GM12878 (cell line): ENCODE results near the gene CYSLTR1.

Source experiments
- ATF2 ChIP-seq: IDR thresholded peaks from 2 replicates; pipeline ENCODE4 v1.6.1; 2012; ENCODE audit warnings: low read length, inconsistent platforms
- CTCF ChIP-seq, 3 experiments: IDR thresholded peaks in 2 of 3; conservative IDR thresholded peaks in 1 of 3; 2 replicates each; pipeline ENCODE4 v1.5.1; 2011; ENCODE audit warnings: low read depth in 3 of 3, low read length in 3 of 3, mild to moderate bottlenecking in 3 of 3, control low read depth in 2 of 3, moderate library complexity in 2 of 3, inconsistent platforms in 1 of 3, mixed read lengths in 1 of 3; ENCODE audit not compliant: control insufficient read depth in 2 of 3, insufficient read depth in 1 of 3; ENCODE audit errors: extremely low read depth in 1 of 3
- E2F4 ChIP-seq: IDR thresholded peaks from 2 replicates; pipeline ENCODE4 v1.6.1; 2012; ENCODE audit warnings: low read depth, low read length, improper control_type of control experiment
- NFYB ChIP-seq: IDR thresholded peaks from 2 replicates; pipeline ENCODE4 v1.6.1; 2011; ENCODE audit warnings: low read depth, mild to moderate bottlenecking, low read length, improper control_type of control experiment, moderate library complexity; ENCODE audit not compliant: insufficient read depth
- PKNOX1 ChIP-seq: fragments of 450-650 bp; IDR thresholded peaks from 2 replicates; pipeline ENCODE4 v1.6.1; 2016; ENCODE audit warnings: mild to moderate bottlenecking
- POLR2A ChIP-seq: IDR thresholded peaks from 2 replicates; pipeline ENCODE4 v1.6.1; 2011; ENCODE audit warnings: low read depth, mild to moderate bottlenecking, low read length
- ZNF217 ChIP-seq: fragments of 450-650 bp; IDR thresholded peaks from 2 replicates; pipeline ENCODE4 v1.6.1; 2017; ENCODE audit warnings: antibody characterized with exemption, mild to moderate bottlenecking

GRCh38 chrX:78326401-78326800, 1.0 kb downstream of the CYSLTR1 start:
- TF ChIP-seq CTCF (IDR thresholded peaks at IDR 0.05 in 2 of 3, conservative IDR thresholded peaks at IDR 0.05 in 1 of 3; ENCODE audit: control insufficient read depth in 2 of 3, extremely low read depth in 1 of 3, insufficient read depth in 1 of 3, low read depth in 3 of 3, low read length in 3 of 3) (no peak), PKNOX1 (no peak), POLR2A (no peak), NFYB (no peak), ATF2 (no peak), ZNF217 (no peak), E2F4 (no peak)
